Measurements from ENCODE around the gene ACTMAP.

DNA sequence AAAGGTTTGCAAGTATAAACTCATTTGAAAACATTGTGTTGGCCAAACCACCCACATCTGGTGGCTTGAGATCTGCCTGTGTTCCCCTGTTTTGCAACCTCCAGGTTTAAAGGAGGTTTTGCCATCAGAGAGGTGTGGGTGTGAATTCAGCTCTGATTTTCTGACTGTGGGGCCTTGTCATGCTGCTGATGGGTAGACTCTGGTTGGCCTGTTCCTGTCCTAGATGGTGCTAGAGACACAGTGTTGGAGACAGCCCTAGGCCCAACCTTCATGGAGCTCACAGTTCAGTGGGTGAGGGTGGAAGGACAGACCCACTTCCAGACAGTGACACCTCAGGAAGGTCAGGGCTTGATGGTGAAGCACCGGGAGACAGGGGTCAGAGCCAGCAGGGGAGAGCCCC is 35.2 kb upstream of the ACTMAP start:
- TF ChIP-seq, protein P1, sequence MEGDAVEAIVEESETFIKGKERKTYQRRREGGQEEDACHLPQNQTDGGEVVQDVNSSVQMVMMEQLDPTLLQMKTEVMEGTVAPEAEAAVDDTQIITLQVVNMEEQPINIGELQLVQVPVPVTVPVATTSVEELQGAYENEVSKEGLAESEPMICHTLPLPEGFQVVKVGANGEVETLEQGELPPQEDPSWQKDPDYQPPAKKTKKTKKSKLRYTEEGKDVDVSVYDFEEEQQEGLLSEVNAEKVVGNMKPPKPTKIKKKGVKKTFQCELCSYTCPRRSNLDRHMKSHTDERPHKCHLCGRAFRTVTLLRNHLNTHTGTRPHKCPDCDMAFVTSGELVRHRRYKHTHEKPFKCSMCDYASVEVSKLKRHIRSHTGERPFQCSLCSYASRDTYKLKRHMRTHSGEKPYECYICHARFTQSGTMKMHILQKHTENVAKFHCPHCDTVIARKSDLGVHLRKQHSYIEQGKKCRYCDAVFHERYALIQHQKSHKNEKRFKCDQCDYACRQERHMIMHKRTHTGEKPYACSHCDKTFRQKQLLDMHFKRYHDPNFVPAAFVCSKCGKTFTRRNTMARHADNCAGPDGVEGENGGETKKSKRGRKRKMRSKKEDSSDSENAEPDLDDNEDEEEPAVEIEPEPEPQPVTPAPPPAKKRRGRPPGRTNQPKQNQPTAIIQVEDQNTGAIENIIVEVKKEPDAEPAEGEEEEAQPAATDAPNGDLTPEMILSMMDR (IDR thresholded peaks at IDR 0.05) = no peak
- no peak for TF ChIP-seq POLR2AphosphoS5 (IDR thresholded peaks at IDR 0.05; ENCODE audit: low read depth, low read length)
